ENCODE measurements around the gene MAPK8. TPM values are rescaled to one million over a fixed set of nuclear protein-coding genes. Genes with fewer than 3 reads are reported as not detected.

MAPK8 gene
- total and polyA plus RNA-seq, 4 donors, result 9.1 to 142 (median 24.2) TPM

GRCh38 chr10:48477141-48477540 is 170.7 kb downstream of the MAPK8 start:
- Histone ChIP-seq H3K4me1 (ENCODE audit: control insufficient read depth in 5 of 5, insufficient read depth in 5 of 5, low read length in 5 of 5) (no peaks in the 10 kb centered on the region), H3K9me3 (ENCODE audit: control insufficient read depth in 4 of 4, insufficient read depth in 3 of 4, low read length in 3 of 4) (no peaks in the 10 kb centered on the region), H3K27me3 (ENCODE audit: control insufficient read depth in 3 of 3, insufficient read depth in 3 of 3, low read length in 2 of 3) (no peaks in the 10 kb centered on the region), H3K9ac (ENCODE audit: insufficient read depth in 1 of 2, low read length in 2 of 2) (no peak overlapping the region), H3K27ac (ENCODE audit: low read depth in 1 of 2, low read length in 1 of 2) (no peak overlapping the region), H3K36me3 (ENCODE audit: control insufficient read depth in 4 of 4, insufficient read depth in 4 of 4, low read length in 4 of 4) (no peaks in the 10 kb centered on the region), H3K4me3 (no peak overlapping the region)
- ATAC-seq (ENCODE audit: insufficient read depth, low FRiP score) (no peak), DNase-seq (no peak)
- TF ChIP-seq CTCF (IDR thresholded peaks at IDR 0.05; ENCODE audit: control extremely low read depth, extremely low read depth), result no peak

DNA sequence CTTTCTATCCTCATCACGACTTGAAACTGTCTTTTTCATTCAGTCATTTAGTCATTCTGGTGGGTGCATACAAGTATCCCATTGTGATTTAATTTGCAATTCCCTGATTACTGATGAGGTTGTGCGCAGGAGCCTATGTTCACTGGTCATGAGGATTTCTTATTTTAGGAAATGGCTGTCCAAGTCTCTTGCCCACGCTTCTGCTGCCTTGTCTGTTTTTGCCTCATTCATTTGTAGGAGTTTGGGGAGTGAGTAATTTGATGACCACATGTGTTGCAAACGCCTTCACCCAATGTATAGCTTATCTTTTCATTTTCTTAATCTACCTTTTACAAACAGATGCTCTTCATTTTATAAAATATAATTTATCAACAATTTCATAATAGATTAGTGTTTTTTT is 171.1 kb downstream of the MAPK8 start:
- no peaks in the 10 kb centered on the region for H3K36me3 ChIP-seq (ENCODE audit: control insufficient read depth in 4 of 4, insufficient read depth in 4 of 4, low read length in 4 of 4)
- no peak for TF ChIP-seq CTCF (IDR thresholded peaks at IDR 0.05; ENCODE audit: control extremely low read depth, extremely low read depth)
- 80 to 90% methylated on average over 4 of the region's 4 CpGs for WGBS, 2 donors
- H3K27ac ChIP-seq (ENCODE audit: low read depth in 1 of 2, low read length in 1 of 2), result no peak overlapping the region
- no peak for DNase-seq
- no peak overlapping the region for H3K4me3 ChIP-seq
- H3K27me3 ChIP-seq (ENCODE audit: control insufficient read depth in 3 of 3, insufficient read depth in 3 of 3, low read length in 2 of 3), result no peaks in the 10 kb centered on the region
- no peaks in the 10 kb centered on the region for H3K9me3 ChIP-seq (ENCODE audit: control insufficient read depth in 4 of 4, insufficient read depth in 3 of 4, low read length in 3 of 4)
- no peak overlapping the region for H3K9ac ChIP-seq (ENCODE audit: insufficient read depth in 1 of 2, low read length in 2 of 2)
- ATAC-seq (ENCODE audit: insufficient read depth, low FRiP score), result no peak
- H3K4me1 ChIP-seq (ENCODE audit: control insufficient read depth in 5 of 5, insufficient read depth in 5 of 5, low read length in 5 of 5), result no peaks in the 10 kb centered on the region

DNA sequence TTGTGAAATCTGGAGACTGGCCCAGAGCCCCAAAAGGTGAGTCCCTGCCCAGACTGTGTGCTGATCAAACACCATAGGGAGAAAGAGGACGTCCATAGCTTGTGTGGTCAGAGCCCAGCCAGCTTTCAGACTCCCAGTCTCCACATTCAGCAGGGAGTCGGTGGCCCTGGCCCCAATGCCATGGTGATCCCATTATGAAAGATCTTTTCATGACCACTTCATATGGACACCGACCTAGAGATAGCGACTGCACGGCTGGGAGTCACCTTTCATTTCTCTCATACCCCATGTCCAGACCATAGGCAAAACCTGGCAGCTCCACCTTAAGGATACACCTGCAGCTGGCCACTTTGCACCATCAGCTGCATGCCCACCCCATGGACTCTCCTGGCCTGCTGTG is 172.0 kb downstream of the MAPK8 start:
- Histone ChIP-seq H3K4me1 (ENCODE audit: control insufficient read depth in 5 of 5, insufficient read depth in 5 of 5, low read length in 5 of 5) (no peaks in the 10 kb centered on the region), H3K36me3 (ENCODE audit: control insufficient read depth in 4 of 4, insufficient read depth in 4 of 4, low read length in 4 of 4) (no peaks in the 10 kb centered on the region), H3K4me3 (no peak overlapping the region), H3K9ac (ENCODE audit: insufficient read depth in 1 of 2, low read length in 2 of 2) (no peak overlapping the region), H3K27me3 (ENCODE audit: control insufficient read depth in 3 of 3, insufficient read depth in 3 of 3, low read length in 2 of 3) (no peaks in the 10 kb centered on the region), H3K27ac (ENCODE audit: low read depth in 1 of 2, low read length in 1 of 2) (no peak overlapping the region), H3K9me3 (ENCODE audit: control insufficient read depth in 4 of 4, insufficient read depth in 3 of 4, low read length in 3 of 4) (no peaks in the 10 kb centered on the region)
- WGBS, 2 donors, result 91 to 93% methylated on average over 5 of the region's 5 CpGs
- no peak for TF ChIP-seq CTCF (IDR thresholded peaks at IDR 0.05; ENCODE audit: control extremely low read depth, extremely low read depth)
- ATAC-seq (ENCODE audit: insufficient read depth, low FRiP score), result no peak
- no peak for DNase-seq
